GM13976 (cell line): ENCODE data around the gene FRMD7.

Experiments used
- DNase-seq: peaks from one replicate; pipeline ENCODE4 v3.0.0; 2012; ENCODE audit warnings: low spot score
- CTCF ChIP-seq: IDR thresholded peaks from 2 replicates; pipeline ENCODE4 v1.5.1; 2012; ENCODE audit warnings: borderline replicate concordance, mild to moderate bottlenecking; ENCODE audit not compliant: insufficient read depth; ENCODE audit errors: extremely low read depth, missing control alignments, control extremely low read depth
- in situ Hi-C: fragments of 300-500 bp; cut with MboI; formaldehyde crosslinking; loops from one replicate; pipeline ENCODE4 v1.12.0; 2022; ENCODE audit warnings: low sequenced_read_pairs, mixed read lengths, inconsistent platforms; ENCODE audit not compliant: unreplicated experiment

Gene FRMD7

GRCh38 chrX:132094164-132094563 lies 33.7 kb downstream of the FRMD7 start:
- in situ Hi-C loops = loop anchor here (25.0 kb wide), 2 partner anchors 232 to 518 kb away; no protein-coding TSS in a partner anchor
- DNase-seq = no peak
- no peak for TF ChIP-seq CTCF

GRCh38 chrX:132093239-132093860 lies 34.5 kb downstream of the FRMD7 start:
- in situ Hi-C loops = loop anchor here (25.0 kb wide), 2 partner anchors 231 to 519 kb away; no protein-coding TSS in a partner anchor
- no peak for TF ChIP-seq CTCF
- DNase-seq = no peak

- in situ Hi-C loops = loop anchor here (25.0 kb wide), 2 partner anchors 230 to 520 kb away; no protein-coding TSS in a partner anchor
- DNase-seq = peak; percentile 43
- peak; percentile 78 for TF ChIP-seq CTCF
Observed at GRCh38 chrX:132092439-132093065, 35.3 kb downstream of the FRMD7 start.

- no peak for DNase-seq
- no peak for TF ChIP-seq CTCF
- in situ Hi-C loops = loop anchor here (25.0 kb wide), 2 partner anchors 228 to 522 kb away; no protein-coding TSS in a partner anchor
Observed at GRCh38 chrX:132090403-132091159, 37.2 kb downstream of the FRMD7 start.

- in situ Hi-C loops = loop anchor here (25.0 kb wide), 2 partner anchors 227 to 523 kb away; no protein-coding TSS in a partner anchor
- TF ChIP-seq CTCF = no peak
- DNase-seq = no peak
Observed at GRCh38 chrX:132088864-132089263, 39.0 kb downstream of the FRMD7 start.

GRCh38 chrX:132086672-132087071 lies 41.1 kb downstream of the FRMD7 start:
- DNase-seq = no peak
- TF ChIP-seq CTCF = no peak
- in situ Hi-C loops = loop anchor here (25.0 kb wide), 2 partner anchors 224 to 526 kb away; no protein-coding TSS in a partner anchor
